DND-41 (cell line): ENCODE data around the gene DNASE1L2.

ENCODE experiments used
- ATAC-seq: fragments of 200-7000 bp; cut with Tn5 transposase; 3 replicates; pipeline ENCODE4 v1.9.1; 2021; ENCODE audit warnings: low read depth; ENCODE audit not compliant: insufficient read depth
- DNase-seq: peaks from one replicate; pipeline ENCODE4 v3.0.0-alpha.2; 2020
- H2AFZ ChIP-seq: 2 replicates; pipeline ENCODE4 v1.6.0; 2012; ENCODE audit warnings: low read depth, low read length
- H3K27ac ChIP-seq: 2 replicates; pipeline ENCODE4 v1.5.1; 2012; ENCODE audit warnings: low read length, inconsistent platforms
- H3K27me3 ChIP-seq: fragments of 200-600 bp; sonication (generic); 2 replicates; pipeline ENCODE4 v1.6.0; 2012; ENCODE audit warnings: low read length, mild to moderate bottlenecking, inconsistent platforms; ENCODE audit not compliant: insufficient read depth, poor library complexity
- H3K36me3 ChIP-seq: 2 replicates; pipeline ENCODE4 v1.5.1; 2012; ENCODE audit warnings: low read length, inconsistent platforms; ENCODE audit not compliant: insufficient read depth
- H3K4me1 ChIP-seq: 2 replicates; pipeline ENCODE4 v1.5.1; 2012; ENCODE audit warnings: mild to moderate bottlenecking, low read length; ENCODE audit not compliant: insufficient read depth
- H3K4me2 ChIP-seq: 2 replicates; pipeline ENCODE4 v1.6.0; 2012; ENCODE audit warnings: mild to moderate bottlenecking, moderate library complexity, low read length, inconsistent platforms; ENCODE audit not compliant: insufficient read depth
- H3K4me3 ChIP-seq, 2 experiments: fragments of 200-600 bp in 1 of 2; shearing (Covaris generic) in 1 of 2; 2 replicates each; pipeline ENCODE4 v1.5.1; 2012 to 2016; ENCODE audit warnings: inconsistent platforms in 2 of 2, low read length in 2 of 2, mild to moderate bottlenecking in 2 of 2, low read depth in 1 of 2, moderate library complexity in 1 of 2
- H3K79me2 ChIP-seq: 2 replicates; pipeline ENCODE4 v1.6.0; 2012; ENCODE audit warnings: low read length, inconsistent platforms; ENCODE audit not compliant: insufficient read depth
- H3K9ac ChIP-seq: 2 replicates; pipeline ENCODE4 v1.6.0; 2012; ENCODE audit warnings: low read depth, mild to moderate bottlenecking, inconsistent platforms, low read length, moderate library complexity
- H3K9me3 ChIP-seq: 2 replicates; pipeline ENCODE4 v1.5.1; 2012; ENCODE audit warnings: low read length, moderate library complexity, mild to moderate bottlenecking, inconsistent platforms; ENCODE audit not compliant: insufficient read depth, severe bottlenecking
- H4K20me1 ChIP-seq: 2 replicates; pipeline ENCODE4 v1.6.0; 2012; ENCODE audit warnings: low read length; ENCODE audit not compliant: insufficient read depth
- EZH2 ChIP-seq: IDR thresholded peaks from 3 replicates; pipeline ENCODE4 v1.6.1; 2012; ENCODE audit warnings: borderline replicate concordance, low read depth, mild to moderate bottlenecking, moderate library complexity, low read length, inconsistent platforms; ENCODE audit not compliant: severe bottlenecking
- TF ChIP-seq, protein P1 (sequence below): IDR thresholded peaks from 2 replicates; pipeline ENCODE4 v1.5.1; 2012; ENCODE audit warnings: borderline replicate concordance, low read length, moderate library complexity, mild to moderate bottlenecking; ENCODE audit not compliant: poor library complexity, severe bottlenecking; ENCODE audit errors: extremely low read depth

Gene DNASE1L2

DNA sequence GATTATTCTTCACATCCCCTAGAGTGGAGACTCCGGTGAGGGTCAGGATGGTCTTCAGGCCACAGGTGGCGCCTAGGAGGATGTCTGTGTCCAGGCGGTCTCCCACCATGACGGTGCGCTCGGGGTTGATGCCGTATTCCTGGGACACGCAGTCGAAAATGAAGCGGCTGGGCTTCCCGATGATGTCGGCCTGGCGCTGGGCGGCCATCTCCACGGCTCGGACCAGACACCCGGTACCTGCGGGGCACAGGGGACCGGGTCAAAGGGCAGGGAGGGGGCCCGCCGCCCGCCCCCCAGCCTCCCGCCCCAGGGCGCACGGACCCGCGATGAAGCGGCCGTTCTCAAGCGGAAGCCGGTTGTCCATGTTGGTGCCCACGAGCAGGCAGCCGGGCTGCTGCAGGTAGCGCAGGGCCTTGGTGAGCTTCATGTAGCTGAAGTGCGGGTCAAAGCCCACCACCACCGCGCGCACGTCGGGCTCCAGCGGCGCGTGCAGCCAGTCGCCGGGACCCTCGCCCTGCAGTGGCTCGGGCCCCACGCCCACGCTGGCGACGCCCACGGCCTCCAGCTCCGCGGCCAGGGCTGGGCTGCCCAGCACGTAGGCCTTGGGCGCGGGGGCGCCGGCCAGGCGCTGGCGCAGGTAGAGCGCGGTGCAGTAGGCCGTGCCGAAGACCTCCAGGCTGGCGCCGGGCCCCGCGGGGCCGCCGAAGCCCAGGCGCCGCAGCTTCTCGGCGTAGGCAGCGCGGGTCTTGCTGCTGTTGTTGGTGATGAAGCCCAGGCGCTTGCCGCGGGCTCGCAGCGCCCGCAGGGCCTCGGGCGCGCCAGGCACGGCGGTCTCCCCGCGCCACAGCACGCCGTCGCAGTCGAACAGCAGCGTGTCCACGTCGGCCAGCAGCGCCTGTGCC, 22.2 kb upstream of the DNASE1L2 start:
- peaks cover 36% of the 10 kb centered on the region for H3K4me1 ChIP-seq
- H3K4me2 ChIP-seq: peak overlapping the region; percentile 99
- peak overlapping the region; percentile 93 for H3K27ac ChIP-seq
- H3K9me3 ChIP-seq: no peaks in the 10 kb centered on the region
- peaks cover 41% of the 10 kb centered on the region for H3K79me2 ChIP-seq
- H3K27me3 ChIP-seq: no peaks in the 10 kb centered on the region
- peak overlapping the region; percentile 99 for H3K9ac ChIP-seq
- TF ChIP-seq EZH2: no peak
- TF ChIP-seq, protein P1, sequence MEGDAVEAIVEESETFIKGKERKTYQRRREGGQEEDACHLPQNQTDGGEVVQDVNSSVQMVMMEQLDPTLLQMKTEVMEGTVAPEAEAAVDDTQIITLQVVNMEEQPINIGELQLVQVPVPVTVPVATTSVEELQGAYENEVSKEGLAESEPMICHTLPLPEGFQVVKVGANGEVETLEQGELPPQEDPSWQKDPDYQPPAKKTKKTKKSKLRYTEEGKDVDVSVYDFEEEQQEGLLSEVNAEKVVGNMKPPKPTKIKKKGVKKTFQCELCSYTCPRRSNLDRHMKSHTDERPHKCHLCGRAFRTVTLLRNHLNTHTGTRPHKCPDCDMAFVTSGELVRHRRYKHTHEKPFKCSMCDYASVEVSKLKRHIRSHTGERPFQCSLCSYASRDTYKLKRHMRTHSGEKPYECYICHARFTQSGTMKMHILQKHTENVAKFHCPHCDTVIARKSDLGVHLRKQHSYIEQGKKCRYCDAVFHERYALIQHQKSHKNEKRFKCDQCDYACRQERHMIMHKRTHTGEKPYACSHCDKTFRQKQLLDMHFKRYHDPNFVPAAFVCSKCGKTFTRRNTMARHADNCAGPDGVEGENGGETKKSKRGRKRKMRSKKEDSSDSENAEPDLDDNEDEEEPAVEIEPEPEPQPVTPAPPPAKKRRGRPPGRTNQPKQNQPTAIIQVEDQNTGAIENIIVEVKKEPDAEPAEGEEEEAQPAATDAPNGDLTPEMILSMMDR: no peak
- DNase-seq (no peak), ATAC-seq (no peak)
- H3K36me3 ChIP-seq: peaks cover 46% of the 10 kb centered on the region
- H3K4me3 ChIP-seq: peak overlapping the region; percentile 94 to 98
- H2AFZ ChIP-seq: peak overlapping the region; percentile 90
- peaks cover 29% of the 10 kb centered on the region for H4K20me1 ChIP-seq

DNA sequence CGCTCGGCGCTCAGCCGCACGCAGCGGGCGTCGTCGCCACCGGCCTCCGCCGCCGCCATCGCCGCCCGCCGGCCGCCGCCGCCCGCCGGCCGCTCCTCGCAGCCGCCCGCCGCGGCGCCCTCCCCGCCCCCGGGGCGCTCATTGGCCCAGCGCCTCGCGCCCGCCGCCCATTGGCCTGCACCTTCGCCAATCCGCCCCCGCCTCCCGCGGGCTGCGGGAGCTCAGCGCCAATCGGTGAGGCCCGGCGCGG, 21.6 kb upstream of the DNASE1L2 start, which contains the start of gene PGP:
PGP (minus strand) TSS at position 122 of the 250 bp plus-strand sequence; CDS start at position 59, 63 bp downstream.
- H3K4me2 ChIP-seq: peak within 1 kb of the TSS; percentile 99
- H3K9me3 ChIP-seq: no peaks in the 10 kb centered on the region
- H3K79me2 ChIP-seq: peaks cover 41% of the 10 kb centered on the region
- peak within 1 kb of the TSS; percentile 94 to 100 for H3K4me3 ChIP-seq
- peak within 1 kb of the TSS; percentile 98 for H2AFZ ChIP-seq
- peaks cover 40% of the 10 kb centered on the region for H3K36me3 ChIP-seq
- H3K9ac ChIP-seq: peak within 1 kb of the TSS; percentile 100
- H3K4me1 ChIP-seq: peaks cover 36% of the 10 kb centered on the region
- no peak for DNase-seq
- H3K27me3 ChIP-seq: no peaks in the 10 kb centered on the region
- peak; percentile 93 for TF ChIP-seq EZH2
- TF ChIP-seq, protein P1: no peak
- peak within 1 kb of the TSS; percentile 93 for H3K27ac ChIP-seq
- ATAC-seq: no peak; the same call in 2 of the 3 replicates
- H4K20me1 ChIP-seq: peaks cover 29% of the 10 kb centered on the region

DNA sequence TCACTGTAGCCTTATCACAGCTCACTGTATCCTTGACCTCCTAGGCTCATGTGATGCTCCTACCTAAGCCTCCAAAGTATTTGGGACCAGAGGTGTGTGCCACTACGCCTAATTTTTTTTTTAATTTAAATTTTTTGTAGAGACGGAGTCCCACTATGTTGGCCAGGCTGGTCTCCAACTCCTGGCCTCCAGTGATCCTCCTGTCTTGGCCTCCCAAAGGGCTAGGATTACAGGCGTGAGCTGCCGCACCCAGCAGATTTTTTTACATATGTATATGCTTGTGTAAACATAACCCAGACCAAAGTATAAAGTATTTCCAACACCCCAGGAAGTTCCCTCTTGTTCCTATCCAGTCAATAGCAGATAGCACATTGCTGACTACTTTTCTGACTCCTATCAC, 19.9 kb upstream of the DNASE1L2 start:
- Histone ChIP-seq H3K4me1 (peaks cover 36% of the 10 kb centered on the region), H3K36me3 (peaks cover 25% of the 10 kb centered on the region), H3K4me2 (peak overlapping the region; percentile 94), H3K79me2 (peaks cover 41% of the 10 kb centered on the region), H3K27ac (no peak overlapping the region), H4K20me1 (peaks cover 22% of the 10 kb centered on the region), H3K4me3 (peak overlapping the region in 1 of 2 experiments; percentile 32; a peak in 1 of 4 replicates), H3K9me3 (no peaks in the 10 kb centered on the region), H3K27me3 (no peaks in the 10 kb centered on the region), H3K9ac (no peak overlapping the region), H2AFZ (no peak overlapping the region)
- TF ChIP-seq EZH2: no peak
- TF ChIP-seq, protein P1: no peak
- no peak for DNase-seq
- ATAC-seq: no peak
